Activated T-cell treated with anti-CD3 and anti-CD28 coated beads for 24 hours (primary cell): ENCODE data around the gene MSANTD2.

ENCODE experiments used
- DNase-seq: peaks from one replicate; pipeline ENCODE4 v3.0.0-alpha.2; 2020; ENCODE audit warnings: low read depth

Gene MSANTD2

GRCh38 chr11:124753205-124753604, 47.0 kb downstream of the MSANTD2 start:
- DNase-seq = no peak

DNA sequence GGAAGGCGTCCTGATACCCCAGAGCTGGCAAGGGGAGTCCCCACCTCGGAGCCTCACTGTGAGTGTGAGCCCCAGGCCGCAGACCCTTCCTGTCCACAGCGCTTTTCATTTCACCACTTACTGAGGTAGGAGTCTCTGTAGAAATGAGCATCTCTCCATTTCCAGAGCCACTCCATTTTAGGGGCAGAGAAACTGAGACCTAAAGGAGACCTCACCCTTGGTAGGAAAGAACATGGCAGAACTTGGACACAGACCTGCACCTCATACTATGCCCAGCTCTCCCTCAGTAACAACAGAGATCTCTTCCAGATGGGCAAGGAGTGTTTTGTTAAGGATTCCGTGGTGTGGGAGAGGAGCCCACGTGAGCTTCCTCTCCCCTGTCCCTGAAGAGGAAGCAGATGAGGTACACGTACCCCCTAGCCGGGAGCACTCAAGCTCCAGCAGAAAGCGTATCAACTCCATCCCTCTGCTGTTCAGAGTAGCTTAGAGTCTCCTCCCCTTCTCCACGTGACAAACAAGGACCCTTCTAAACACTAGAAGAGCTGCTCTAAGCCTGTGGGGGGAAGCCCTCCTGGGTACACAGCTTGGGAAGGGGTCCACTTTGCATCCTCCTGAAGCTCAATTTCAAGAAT, 47.6 kb downstream of the MSANTD2 start:
- DNase-seq = no peak

DNA sequence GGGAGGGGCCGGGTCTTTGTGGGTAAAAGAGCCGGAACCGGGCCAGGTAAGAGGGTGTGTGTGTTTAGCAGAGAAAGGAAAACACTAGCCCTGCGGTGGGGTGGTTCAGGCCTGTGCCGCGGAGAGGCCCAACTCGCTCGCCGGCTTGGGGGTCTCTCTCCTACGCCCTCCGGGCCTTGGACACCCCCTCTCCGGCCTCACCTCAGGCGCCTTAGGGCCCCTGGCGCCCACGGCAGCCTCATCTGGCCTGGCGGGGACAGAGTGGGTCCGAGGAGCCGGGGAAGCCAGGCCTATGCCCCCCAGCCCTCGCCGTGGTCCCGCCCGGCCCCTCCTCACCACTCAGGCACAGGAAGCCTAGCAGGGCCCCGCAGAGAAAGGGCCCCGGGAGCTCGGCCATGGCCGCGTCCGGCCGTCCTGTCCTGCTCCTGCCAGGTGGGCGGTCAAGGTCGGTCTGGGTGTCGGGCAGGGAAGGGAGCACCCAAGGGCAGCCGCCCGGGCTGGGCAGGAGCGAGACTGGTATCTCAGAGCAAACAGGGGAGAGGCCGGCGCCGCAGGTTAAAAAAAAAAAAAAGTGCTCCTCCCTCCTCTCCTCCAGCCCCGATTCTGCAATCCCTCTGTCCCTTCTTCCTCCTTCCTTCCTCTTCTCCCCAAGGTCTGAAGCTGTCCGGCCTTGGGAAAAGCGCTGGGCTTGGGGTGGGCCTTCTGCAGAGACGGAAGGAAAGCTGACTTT, 48.3 kb downstream of the MSANTD2 start, which contains the start of gene VSIG2:
Gene VSIG2, minus strand, starts transcription at position 515 of the 730 bp plus-strand sequence. Its CDS starts 118 bp downstream, at position 397.
- no peak for DNase-seq

DNA sequence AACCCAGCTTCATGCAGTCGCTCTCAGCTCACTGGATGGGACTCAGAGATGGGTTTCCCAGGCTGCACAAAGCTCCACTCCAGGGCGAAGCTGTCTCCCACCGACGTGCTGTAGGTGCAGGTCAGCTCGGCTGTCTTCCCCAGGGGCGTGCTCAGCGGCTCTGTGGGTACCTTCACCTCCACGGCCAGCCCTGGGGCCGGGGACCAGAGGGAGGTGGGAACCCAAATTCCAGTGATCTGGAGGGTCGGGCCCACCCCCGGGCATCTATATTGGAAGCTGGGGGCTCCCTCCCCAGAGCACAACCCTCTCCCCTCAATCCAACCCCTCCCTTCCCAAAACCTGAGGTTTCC, 48.8 kb downstream of the MSANTD2 start:
- no peak for DNase-seq

- no peak for DNase-seq
Measured at GRCh38 chr11:124749912-124750311, 50.3 kb downstream of the MSANTD2 start.

DNA sequence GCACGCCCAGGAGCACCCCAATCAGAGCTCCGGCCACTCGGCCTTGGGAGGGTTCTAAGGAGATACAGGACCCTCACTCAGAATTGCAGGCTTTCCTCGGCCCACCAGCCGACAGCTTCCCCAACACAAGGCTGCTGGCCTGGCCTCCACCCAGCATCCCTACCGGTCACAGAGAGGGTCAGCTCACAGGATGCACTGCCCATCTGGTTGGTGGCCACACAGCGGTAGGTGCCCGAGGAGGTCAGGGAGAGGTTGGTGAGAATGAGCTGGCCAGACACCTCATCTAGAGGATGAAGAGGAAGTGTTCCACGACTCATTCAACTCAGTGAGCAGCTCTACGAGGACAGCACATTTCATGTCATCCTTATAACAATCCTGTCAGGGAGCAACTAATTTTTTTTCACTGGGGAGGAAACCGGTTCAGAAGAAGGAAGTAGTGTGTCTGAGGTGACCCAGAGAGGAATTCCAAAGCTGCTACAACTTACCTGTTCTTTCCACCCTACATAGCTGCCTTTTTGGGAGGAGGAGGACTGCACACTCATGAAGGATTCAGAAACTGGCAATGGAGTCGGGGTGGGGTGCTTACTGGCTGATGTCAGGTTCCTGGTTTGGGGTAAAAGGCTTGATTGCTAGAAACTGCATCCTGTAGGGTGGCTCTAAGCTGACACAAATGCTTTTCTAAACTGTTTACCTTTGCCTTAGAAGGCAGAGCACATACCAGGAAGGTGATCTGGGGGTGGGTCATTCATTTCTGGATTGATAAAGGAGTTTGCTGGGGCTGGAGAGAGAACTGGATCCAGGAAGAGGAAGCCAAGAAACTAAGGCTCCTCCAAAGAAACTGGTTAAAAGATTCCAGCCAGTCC, 51.5 kb downstream of the MSANTD2 start:
- no peak for DNase-seq

GRCh38 chr11:124748100-124748418, 52.1 kb downstream of the MSANTD2 start:
- no peak for DNase-seq

DNA sequence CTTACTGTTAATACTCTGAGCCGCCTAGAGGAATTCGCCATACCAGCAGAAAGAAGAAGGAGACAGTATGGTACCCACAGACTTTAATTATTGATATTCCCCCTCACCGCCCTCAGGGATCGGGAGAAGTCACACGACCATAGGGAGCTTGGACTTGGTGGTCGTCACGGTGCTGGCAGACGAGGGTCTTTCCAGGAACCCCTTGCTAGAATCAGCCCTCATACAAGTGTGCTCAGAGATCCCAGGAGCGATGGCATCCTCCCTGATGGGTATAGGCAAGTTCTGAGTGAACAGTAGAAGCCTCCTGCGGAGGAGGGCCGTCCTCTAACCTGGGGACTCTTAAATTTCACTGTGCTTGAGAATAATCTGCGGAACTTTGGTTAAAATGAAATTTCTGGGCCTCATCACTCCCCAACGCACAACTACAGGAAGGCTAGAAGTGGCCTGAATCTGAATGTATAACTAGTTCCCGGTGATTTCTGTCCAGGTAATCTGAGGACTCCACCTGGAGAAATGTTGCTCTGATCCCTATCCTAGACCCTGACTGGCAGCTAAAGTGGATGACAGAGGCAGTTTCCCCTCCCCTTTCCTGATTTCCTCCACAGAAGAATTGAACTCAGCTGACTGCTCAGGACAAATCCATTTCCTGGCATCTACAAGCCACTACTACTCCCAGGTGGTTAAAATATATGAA, 52.7 kb downstream of the MSANTD2 start:
- no peak for DNase-seq

DNA sequence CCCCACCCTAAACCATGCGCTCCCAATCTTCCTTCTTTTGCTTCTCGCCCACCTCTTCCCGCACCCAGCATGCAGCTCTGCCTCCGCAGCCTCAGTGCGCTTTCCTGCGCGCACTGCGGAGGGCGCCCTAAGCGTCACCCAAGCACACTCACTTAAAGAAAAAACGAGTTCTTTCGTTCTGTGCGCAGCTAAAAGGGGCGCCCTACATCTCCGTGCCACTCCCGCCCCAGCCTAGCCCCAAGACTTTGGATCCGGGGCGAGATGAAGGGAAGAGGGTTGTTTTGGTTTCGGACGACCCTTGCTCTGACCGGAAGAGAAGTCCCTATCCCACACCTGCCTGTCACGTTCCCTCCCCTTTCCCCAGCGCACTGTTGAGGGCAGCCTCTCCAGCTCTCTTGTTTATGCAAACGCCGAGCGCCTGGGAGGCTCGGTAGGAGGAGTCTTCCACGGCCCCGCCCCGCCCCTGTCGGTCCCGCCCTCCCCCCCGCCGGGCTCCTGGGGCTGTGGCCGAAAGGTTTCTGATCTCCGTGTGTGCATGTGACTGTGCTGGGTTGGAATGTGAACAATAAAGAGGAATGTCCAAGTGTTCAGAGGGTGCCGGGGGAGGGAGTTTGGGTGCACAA, 53.5 kb downstream of the MSANTD2 start:
- peak; percentile 68 for DNase-seq

- DNase-seq = no peak
Measured at GRCh38 chr11:124745835-124746620, 54.2 kb downstream of the MSANTD2 start.

DNA sequence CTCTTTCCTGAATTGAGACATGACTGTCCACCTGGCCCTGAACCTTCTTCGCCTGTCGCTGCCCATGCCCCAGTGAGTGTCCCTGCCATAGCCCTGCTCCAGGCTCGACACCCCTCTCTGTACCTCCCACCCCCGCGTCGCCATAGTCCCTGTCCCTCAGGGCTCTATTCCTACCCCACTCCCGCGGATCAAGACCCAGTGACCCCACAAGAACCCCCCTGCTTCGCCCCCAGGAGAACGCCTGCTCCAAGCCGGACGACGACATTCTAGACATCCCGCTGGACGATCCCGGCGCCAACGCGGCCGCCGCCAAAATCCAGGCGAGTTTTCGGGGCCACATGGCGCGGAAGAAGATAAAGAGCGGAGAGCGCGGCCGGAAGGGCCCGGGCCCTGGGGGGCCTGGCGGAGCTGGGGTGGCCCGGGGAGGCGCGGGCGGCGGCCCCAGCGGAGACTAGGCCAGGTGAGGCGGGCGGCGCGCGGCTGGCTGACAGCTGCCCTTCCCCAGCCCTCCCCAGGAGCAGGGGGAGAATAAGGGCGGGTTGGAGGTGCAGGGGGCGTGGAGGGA, 54.9 kb downstream of the MSANTD2 start:
- no peak for DNase-seq

DNA sequence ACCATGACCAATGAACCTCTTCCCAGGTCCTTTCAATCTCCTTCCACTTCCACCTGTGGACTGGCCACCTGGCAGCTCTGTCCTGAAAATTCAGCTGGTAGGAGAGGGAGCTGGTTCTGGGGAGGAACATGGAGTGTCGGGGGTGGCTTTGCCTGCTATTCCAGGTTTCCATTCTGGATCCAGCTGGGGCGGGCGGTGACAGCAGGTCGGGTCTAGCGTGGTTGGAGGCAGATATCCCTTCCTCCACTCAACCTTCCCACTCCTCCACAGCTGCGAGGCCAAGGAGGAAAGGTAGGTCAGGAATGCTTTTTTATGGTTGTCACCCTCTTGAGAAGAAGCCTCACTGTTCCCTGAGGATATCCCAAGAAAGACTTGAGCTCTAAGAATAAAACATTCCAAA, 57.2 kb downstream of the MSANTD2 start:
- DNase-seq = no peak

- no peak for DNase-seq
Measured at GRCh38 chr11:124742555-124742954, 57.7 kb downstream of the MSANTD2 start.

GRCh38 chr11:124740277-124740882, 59.8 kb downstream of the MSANTD2 start:
- DNase-seq = peak; percentile 39

GRCh38 chr11:124739479-124740276, 60.5 kb downstream of the MSANTD2 start, which contains the start of gene NRGN:
NRGN (plus strand) TSS chr11:124739942; CDS start chr11:124740085, 143 bp downstream.
- peak; percentile 76 for DNase-seq

GRCh38 chr11:124738713-124739478, 61.3 kb downstream of the MSANTD2 start:
- DNase-seq = no peak

- DNase-seq = no peak
Measured at GRCh38 chr11:124737638-124738305, 62.4 kb downstream of the MSANTD2 start.

DNA sequence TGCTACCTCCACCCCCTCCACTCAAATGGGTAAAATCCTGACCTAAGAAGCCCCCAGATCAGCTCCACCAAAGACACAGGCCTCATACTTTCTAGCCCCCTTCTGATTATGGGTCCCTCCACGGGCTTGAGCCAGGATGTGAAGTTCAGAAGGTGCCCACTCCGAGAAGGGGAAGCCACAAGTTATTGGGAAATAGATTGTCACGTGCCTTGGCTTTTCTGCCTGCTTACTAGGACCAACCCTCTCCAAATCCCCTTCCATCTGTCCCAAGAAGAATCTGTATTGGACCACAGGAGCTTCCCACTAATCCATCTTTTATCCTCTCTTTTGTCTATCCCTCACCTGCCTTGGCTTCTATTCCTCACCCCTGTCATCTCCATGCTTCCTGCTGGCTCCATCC, 63.5 kb downstream of the MSANTD2 start:
- no peak for DNase-seq
